ENCODE data around the gene NCOA7.

NCOA7 gene

GRCh38 chr6:125815080-125815910 lies 24.5 kb downstream of the NCOA7 start:
- DNase-seq, result no peak

- DNase-seq, result no peak
These were observed 26.1 kb downstream of the NCOA7 start for GRCh38 chr6:125816828-125817280.

DNA sequence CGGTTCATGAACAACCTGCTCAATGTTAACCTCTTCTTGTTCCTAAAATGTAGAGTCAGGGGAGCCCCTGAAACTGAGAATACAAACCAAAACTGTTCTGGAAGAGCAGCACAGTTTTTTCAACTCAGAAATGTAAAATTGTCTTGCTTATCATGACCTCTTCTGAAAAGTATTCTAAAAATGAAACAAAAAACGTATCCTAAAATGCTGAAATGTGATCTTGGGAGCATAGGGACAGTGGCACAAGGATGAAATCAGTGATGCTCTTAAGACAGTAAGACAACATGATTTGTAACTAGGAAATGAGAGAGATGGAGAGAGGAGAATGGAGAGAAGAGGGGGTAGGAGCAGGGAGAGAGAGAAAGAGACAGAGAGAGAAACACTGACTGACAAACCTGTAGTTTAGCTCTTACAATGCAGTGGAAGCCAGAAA lies 27.5 kb downstream of the NCOA7 start:
- no peak for DNase-seq

DNA sequence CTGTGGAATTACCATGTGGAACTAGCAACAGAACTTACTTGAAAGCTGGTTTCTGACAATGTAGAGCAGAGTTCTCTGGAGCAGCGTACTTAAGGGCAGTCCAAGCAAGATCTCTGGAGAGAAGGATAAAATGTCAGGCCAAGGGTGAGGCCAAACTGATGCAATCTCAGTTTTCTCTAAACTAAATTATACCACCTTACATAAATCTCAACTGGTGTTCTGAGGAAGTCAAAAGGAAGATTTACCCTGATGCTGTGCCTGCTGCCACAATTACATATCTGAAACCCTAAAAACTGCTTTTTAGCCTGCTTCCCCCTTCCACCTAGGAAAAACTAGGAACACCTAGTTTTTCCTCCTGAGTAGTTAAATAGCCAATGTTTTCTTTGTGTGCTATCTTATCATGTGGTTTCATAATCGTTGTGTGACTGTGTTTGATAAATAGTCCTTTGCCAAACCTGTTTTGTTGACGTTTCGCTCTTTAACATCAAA lies 28.1 kb downstream of the NCOA7 start:
- no peak for DNase-seq

DNA sequence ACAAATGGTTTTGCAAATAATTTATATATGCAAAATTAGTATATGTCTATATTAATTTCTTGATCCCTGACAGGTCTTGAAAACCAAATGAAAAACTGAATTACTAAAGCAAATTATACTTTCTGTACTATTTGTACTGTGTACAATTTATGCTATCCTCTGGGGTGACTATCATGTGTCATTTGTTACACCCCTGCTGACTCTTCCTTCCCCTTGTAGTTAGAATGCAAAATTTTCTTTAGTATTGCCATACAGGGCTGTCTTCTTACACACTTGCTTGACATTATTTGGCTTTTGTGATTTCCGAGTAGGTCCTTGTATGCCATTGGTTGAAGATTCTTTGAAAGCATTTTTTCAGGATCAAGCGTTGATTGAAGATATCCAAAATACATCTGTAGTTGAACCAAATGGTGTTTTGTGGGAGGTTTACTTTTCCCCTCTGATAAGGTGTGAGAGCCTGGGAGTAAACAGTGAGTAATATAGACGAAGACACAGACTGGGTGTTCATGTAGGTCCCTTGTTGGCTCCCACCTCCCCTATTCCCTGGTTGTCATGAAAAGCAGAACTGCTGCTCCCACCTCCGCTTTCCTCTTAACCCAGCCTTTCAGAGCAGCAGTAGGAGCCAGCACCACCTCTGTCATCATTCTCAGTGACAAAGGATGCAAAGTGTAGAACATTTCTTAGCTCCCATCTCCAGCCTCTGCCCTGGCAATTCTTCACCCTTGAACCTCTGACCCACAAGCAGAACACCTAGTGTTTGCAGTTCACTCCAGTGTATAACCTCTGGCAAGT lies 29.0 kb downstream of the NCOA7 start:
- DNase-seq, result no peak

GRCh38 chr6:125821825-125822281 lies 31.1 kb downstream of the NCOA7 start:
- DNase-seq, result no peak

GRCh38 chr6:125823180-125823579 lies 32.4 kb downstream of the NCOA7 start:
- no peak for DNase-seq

GRCh38 chr6:125824946-125825771 lies 34.4 kb downstream of the NCOA7 start:
- DNase-seq, result no peak

GRCh38 chr6:125826695-125827463 lies 36.1 kb downstream of the NCOA7 start:
- no peak for DNase-seq

- no peak for DNase-seq
These were observed 37.1 kb downstream of the NCOA7 start for GRCh38 chr6:125827788-125828320.

DNA sequence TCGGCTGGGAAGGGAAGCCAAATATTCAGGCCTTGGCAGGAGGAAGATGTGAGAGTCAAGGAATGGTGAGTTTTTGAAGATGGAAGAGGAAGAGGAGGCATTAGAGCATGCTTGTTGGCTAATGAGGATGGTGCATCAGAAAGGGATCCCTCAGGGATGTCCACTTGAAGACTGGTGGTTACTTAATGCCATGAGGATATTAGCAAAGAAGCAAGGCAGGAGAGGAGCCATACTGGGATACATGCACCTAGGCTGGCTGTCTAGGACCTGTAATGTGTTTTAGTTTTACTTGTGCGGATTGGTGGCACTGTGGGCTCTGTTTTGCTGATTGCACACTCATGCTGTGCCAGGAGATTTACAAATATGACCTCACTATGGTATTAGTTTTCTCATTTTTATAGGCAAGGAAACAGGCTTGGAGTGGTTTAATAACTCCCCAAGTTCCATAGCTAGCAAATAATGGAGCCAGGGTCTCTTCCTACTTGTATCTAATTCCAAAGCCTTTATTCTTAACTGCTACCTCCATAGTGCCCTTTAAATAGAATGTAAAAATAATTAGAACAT lies 37.8 kb downstream of the NCOA7 start:
- DNase-seq, result no peak

GRCh38 chr6:125829433-125829832 lies 38.7 kb downstream of the NCOA7 start:
- DNase-seq, result no peak

- DNase-seq, result no peak
These were observed 40.9 kb downstream of the NCOA7 start for GRCh38 chr6:125831659-125832058.

DNA sequence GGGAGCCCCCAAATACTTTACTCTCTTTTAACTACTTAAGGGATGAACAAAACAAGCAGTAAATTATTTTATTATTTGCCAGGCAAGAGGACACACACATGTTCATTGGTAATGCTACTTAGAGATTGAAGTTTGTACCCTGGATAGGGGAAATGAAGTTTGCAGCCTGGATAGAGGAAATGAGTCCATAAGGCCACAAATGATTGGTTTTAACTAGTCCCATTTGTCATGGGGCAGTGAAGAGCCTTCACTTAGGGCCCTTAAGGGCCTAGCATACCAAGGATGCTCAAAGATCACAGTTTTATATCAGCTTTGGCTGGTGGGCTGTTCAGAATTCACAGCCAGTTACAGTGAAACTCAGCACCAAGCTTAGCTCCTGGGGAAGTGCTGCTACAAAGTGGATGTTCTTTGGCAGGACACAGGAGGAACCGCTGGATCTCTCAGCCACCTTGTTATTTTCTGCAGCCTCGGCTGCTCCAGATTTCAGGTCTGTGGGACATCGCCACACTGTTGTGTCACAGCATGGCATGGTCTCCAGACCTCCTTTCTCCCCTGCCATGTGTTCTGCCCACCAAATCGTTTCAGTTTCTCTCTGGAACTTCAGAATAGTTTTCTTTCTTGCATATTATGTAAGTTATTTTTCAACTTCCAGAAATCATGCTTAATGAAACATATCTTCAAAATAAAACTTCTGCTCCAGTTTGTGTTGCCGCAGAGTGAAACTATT lies 41.8 kb downstream of the NCOA7 start:
- DNase-seq, result no peak

DNA sequence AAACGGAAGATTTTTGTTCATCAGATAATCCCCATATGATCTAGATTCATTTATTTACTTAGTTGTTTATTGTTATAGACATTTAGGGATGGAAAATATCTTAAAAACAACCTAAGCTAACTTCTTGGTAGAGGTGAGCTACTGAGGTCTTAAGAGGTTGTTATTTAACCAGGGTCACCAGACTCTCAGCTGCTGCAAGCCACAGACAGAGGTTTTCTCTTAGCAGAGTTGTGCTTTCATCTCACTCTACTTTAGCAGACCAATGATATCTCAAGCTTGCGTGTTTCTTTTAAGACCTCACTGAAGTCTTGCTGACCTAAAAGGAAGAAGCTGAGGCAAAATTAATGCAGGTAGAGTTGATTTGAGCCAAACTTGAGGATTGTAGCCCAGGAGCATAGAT lies 43.6 kb downstream of the NCOA7 start:
- DNase-seq, result no peak

DNA sequence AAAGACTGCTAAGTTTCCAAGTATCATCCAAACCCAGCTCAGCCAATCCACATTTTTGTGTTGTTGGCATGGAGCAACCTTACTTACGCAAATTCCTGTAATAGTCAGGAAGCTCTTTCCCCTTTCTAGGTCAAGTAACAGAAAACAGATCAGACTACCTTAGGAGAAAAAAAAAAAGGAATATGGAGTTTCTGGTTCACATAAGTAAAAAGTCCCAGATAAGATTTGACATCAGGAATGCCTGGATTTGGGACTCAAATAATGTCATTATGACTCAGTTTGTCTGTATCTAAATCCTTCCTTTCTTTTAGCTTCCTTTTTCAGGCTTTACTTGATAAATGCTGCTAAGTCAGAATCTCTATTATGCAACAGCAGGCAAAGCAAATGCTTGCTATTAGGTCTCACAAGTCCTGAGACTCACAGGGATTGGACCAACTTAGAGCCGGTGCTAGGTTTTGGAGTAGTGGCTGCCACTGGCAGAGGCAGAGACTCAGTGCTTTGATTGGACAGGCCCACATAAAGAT lies 44.5 kb downstream of the NCOA7 start:
- no peak for DNase-seq

GRCh38 chr6:125836466-125836865 lies 45.7 kb downstream of the NCOA7 start:
- DNase-seq, result no peak

- no peak for DNase-seq
These were observed 48.7 kb downstream of the NCOA7 start for GRCh38 chr6:125839471-125839870.

DNA sequence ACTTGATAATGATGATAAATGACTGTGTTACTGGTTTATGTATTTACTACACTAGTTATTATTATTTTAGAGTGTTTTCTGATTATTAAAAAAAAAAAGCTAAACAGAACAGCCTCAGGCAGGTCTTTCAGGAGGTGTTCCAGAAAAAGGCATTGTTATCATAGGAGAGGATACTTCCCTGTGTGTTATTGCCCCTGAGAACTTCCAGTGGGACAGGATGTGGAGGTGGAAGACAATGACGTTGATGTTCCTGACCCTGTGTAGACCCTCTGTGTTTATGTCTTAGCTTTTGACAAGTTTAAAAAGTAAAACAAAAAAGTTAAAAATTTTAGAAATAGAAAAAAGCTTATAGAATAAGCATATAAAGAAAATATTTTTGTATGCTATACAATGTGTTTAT lies 49.1 kb downstream of the NCOA7 start:
- no peak for DNase-seq

GRCh38 chr6:125841356-125842090 lies 50.8 kb downstream of the NCOA7 start:
- DNase-seq, result no peak
